Panc1 (cell line): ENCODE results near the gene CASR.

Experiments used
- POLR2AphosphoS5 ChIP-seq: IDR thresholded peaks from 2 replicates; pipeline ENCODE4 v1.6.1; 2012; ENCODE audit warnings: mild to moderate bottlenecking, low read depth, low read length, moderate library complexity
- REST ChIP-seq, 2 experiments: IDR thresholded peaks; 2 replicates each; pipeline ENCODE4 v1.6.1; 2011 to 2012; ENCODE audit warnings: low read depth in 2 of 2, control low read depth in 1 of 2, low read length in 1 of 2, mild to moderate bottlenecking in 1 of 2, moderate library complexity in 1 of 2; ENCODE audit not compliant: insufficient read depth in 1 of 2
- SIN3A ChIP-seq: IDR thresholded peaks from 2 replicates; pipeline ENCODE4 v1.6.1; 2012; ENCODE audit warnings: low read depth, mild to moderate bottlenecking, low read length, moderate library complexity, borderline replicate concordance; ENCODE audit not compliant: insufficient read depth
- TF ChIP-seq, protein P1 (sequence below): fragments of 450-650 bp; IDR thresholded peaks from 2 replicates; pipeline ENCODE4 v1.5.1; 2017; ENCODE audit warnings: mild to moderate bottlenecking

DNA sequence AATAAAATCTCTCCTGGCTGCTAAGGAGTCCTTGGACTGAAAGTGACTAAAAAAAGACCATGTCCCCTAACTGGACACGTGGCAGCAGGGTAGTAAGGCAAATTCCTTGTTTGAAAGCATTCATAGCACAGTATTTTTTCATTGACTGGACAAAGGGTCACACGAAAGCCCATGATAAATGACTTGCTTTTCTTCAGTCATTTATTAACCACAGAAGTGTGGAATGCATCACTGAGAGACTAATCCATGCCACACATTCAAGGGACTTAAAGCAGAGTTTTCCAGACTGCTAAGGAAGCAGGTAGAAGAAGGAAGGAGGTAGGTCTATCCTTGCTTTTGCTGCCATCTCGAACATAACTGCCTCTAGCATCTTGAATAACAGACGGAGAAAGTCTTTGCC lies 31.2 kb downstream of the CASR start:
- TF ChIP-seq, protein P1, sequence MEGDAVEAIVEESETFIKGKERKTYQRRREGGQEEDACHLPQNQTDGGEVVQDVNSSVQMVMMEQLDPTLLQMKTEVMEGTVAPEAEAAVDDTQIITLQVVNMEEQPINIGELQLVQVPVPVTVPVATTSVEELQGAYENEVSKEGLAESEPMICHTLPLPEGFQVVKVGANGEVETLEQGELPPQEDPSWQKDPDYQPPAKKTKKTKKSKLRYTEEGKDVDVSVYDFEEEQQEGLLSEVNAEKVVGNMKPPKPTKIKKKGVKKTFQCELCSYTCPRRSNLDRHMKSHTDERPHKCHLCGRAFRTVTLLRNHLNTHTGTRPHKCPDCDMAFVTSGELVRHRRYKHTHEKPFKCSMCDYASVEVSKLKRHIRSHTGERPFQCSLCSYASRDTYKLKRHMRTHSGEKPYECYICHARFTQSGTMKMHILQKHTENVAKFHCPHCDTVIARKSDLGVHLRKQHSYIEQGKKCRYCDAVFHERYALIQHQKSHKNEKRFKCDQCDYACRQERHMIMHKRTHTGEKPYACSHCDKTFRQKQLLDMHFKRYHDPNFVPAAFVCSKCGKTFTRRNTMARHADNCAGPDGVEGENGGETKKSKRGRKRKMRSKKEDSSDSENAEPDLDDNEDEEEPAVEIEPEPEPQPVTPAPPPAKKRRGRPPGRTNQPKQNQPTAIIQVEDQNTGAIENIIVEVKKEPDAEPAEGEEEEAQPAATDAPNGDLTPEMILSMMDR = no peak
- TF ChIP-seq POLR2AphosphoS5 (no peak), REST (IDR thresholded peaks at IDR 0.05; ENCODE audit: insufficient read depth in 1 of 2, low read depth in 2 of 2, low read length in 1 of 2) (no peak), SIN3A (no peak)
